Measurements from ENCODE around the gene RCAN2.
A peak's percentile ranks its signal among the peaks of the same experiment; 100 is the strongest.

RCAN2 gene

GRCh38 chr6:46262928-46263706 is 228.1 kb downstream of the RCAN2 start:
- no peak for DNase-seq (ENCODE audit: low read depth, low spot score)

DNA sequence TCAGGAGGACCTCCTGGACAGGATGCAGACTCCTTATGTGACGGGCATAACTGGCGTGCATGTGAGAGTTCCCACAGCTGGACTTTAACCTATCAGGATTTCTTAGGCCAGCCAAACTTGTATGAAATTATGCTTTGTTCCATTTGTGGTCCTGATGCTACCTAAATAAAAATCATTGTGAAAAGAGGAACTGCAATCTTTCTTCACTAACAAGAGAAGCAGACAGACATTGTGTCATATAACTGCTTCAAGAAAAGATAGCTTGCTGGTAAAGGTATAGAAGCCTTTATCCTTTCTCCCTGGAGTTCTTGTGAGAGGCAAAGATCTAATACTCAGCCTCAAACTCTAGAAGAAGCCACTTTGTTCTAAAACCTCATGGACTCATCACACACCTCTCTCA is 233.0 kb downstream of the RCAN2 start:
- DNase-seq (ENCODE audit: low read depth, low spot score) = no peak

- no peak for DNase-seq (ENCODE audit: low read depth, low spot score)
Observed at GRCh38 chr6:46255528-46255927, 235.7 kb downstream of the RCAN2 start.

GRCh38 chr6:46254946-46255345 is 236.3 kb downstream of the RCAN2 start:
- no peak for DNase-seq (ENCODE audit: low read depth, low spot score)

- no peak for DNase-seq (ENCODE audit: low read depth, low spot score)
Observed at GRCh38 chr6:46254331-46254730, 236.9 kb downstream of the RCAN2 start.

DNA sequence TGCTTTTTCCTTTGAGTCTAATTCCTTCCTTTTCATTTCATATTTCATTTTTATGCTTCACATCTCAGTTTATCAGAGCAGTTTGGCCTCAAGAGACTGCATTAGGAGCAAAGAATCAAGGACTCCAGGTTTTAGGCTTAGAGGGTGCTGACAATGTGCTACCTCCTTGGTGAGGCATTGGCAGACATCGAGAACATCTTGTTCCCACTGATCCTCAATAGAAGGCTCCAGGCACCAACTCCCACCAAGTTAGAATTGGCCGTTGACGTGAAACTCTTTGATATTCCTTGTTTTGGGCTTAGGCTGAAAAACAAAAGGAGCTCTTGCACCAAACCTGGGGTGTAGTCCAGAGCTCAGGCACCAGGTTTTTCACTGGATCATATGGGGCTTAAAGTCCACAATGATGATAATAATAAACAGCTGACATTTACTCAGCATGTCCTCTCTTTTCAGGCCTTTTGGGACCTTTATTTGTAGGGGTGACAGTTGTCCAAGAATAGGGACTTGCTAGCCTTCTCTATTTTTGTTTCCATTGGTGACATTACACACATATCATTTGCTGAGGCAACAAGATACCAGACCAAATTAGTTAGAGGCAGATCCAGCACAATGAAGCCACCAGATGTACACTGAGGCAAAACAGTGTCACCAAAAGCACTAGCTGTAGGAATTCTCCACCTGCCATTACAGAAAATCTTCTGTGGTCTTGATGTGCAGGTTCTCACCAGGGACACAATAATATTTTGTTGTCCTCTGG is 239.5 kb downstream of the RCAN2 start:
- DNase-seq (ENCODE audit: low read depth, low spot score) = no peak

GRCh38 chr6:46248143-46248542 is 243.1 kb downstream of the RCAN2 start:
- DNase-seq (ENCODE audit: low read depth, low spot score) = no peak

GRCh38 chr6:46246727-46247126 is 244.5 kb downstream of the RCAN2 start:
- no peak for DNase-seq (ENCODE audit: low read depth, low spot score)

DNA sequence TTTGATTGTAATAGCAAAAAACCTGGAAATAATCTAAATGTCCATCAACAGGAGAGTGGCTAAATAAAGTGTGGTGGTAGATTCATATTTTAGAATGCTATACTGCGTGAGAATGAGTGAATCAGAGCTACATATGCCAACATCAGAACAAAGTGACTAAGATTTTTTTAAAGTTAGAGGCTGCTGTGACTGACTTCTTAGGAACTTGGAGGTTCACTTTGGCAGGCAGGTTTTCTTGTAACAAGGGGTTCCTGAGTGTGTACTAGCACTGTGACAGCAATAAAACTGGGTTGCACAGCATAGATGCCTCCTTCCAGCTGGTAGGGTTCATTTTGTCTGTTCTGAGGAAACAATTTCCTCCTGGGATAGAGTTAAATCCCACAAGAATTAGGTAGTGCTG is 245.2 kb downstream of the RCAN2 start:
- DNase-seq (ENCODE audit: low read depth, low spot score) = no peak

- no peak for DNase-seq (ENCODE audit: low read depth, low spot score)
Observed at GRCh38 chr6:46244670-46245069, 246.6 kb downstream of the RCAN2 start.

GRCh38 chr6:46243754-46244153 is 247.5 kb downstream of the RCAN2 start:
- DNase-seq (ENCODE audit: low read depth, low spot score) = no peak

GRCh38 chr6:46242921-46243320 is 248.3 kb downstream of the RCAN2 start:
- no peak for DNase-seq (ENCODE audit: low read depth, low spot score)

GRCh38 chr6:46240866-46241565 is 250.2 kb downstream of the RCAN2 start:
- DNase-seq (ENCODE audit: low read depth, low spot score) = no peak

DNA sequence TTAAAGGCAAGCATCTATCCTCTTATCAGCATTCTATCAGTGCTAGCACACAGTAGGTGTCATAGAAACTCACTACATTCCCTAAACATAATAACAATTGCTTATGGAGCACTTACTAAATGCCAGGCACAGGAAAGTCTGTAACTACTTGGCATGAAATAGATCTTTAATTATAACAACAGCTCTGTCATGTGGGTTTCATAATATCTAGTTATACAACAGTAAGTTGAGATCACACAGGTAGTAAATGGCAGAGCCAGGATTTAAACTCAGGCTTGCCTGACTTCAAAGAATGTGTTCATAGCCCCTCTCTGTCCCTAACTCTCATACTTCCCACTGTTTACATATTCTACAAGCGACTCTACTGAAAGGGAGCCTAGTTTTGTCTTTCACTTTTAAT is 254.5 kb downstream of the RCAN2 start:
- no peak for DNase-seq (ENCODE audit: low read depth, low spot score)

DNA sequence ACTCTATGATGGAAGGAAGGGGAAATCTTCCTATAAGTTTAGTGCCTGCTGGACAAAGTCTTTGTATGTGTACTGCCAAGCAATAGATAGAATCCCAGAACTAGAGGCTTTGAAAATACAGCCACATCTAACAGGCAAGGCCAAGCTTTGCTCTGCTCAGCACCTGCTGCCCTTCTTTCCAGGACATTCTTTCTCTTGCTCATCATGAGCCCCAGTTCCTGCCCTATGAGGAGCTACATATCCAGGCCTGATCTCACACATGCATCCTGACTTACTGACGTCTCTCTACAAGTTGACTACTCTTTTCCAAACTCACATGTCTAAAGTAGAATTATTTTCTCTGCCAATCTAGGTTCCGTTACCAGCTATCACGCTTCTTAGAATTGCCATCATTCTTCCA is 256.0 kb downstream of the RCAN2 start:
- no peak for DNase-seq (ENCODE audit: low read depth, low spot score)

DNA sequence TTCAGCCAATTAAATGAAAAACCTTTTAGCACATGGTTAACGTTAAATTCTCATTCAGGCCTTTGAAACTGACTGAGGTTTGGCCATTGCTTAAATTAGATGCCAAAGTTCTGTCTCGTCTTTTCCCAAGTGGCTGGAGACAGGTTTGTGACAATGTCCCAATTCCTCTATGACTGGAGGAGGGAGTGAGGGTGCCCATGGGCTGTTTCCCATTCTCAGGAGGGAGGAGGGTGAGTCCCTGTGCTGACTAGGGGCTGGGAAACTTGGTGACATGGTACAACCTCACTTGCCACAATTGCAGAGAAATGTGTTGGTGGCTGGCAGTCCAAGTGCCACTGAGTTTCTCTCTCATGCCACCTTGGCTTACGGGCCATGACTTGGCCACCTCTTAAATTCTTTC is 256.5 kb downstream of the RCAN2 start:
- DNase-seq (ENCODE audit: low read depth, low spot score) = no peak

- no peak for DNase-seq (ENCODE audit: low read depth, low spot score)
Observed at GRCh38 chr6:46234156-46234556, 257.1 kb downstream of the RCAN2 start.

DNA sequence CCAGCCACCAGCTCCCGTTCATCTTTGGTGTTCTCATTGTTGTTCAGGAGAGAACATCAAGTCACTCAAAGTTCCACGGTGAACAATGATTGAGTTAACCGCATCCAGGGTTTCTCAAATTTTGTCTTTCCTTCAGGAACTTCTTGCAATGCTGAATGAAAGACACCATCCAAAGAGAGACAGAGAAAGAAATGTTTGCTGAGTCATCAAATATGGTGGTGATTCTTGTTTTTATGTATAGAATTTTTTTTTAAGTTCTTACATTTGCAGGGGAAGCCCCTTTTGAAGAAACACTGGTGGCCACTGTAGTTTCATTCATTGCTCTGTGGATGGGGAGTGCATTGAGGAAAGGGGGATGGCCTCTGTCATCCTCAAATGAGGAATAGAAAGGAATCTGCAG is 258.1 kb downstream of the RCAN2 start:
- no peak for DNase-seq (ENCODE audit: low read depth, low spot score)

- no peak for DNase-seq (ENCODE audit: low read depth, low spot score)
Observed at GRCh38 chr6:46222286-46222685, 269.0 kb downstream of the RCAN2 start.

- peak; percentile 67 for DNase-seq (ENCODE audit: low read depth, low spot score)
Observed at GRCh38 chr6:46221222-46221793, 269.9 kb downstream of the RCAN2 start.

DNA sequence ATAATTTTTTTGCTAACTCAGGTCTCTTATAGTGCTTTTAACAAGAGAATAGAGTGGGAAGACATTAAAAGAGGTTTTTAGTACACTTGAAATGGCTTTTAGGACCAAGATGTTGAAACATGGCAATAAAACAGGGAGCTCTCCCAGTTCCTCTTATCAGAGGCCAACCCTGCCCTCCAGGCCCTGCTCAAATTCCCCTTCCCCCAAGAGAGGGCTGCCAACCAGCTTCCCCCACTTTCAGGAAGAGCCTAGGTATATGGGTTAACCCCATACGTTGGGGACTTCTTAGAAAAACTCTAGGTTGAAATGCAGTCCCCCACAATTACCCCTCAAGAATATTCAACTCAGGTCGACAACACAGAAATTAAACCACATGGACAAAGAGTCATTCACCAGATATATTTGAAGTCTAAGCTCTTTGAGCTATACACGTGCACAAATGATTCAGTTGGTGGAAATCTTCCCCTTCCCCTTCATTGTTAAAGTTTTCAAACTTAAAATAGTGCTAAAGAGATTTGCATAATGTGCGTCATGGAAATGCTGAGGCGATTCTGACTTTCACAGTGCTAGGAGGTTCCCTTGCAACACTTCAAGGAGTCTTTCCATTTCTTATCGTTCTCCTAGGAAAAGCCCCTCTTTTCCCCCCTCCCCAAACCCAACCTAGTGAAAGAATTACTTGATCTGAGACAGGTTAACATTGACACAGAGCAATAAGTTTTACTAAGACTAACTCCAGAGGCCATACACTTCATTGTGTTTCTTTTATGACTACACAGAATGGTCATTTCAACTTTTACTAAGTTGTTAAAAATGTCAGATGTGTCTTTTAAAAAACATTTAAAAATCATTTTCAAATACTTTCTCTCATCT is 270.7 kb downstream of the RCAN2 start:
- DNase-seq (ENCODE audit: low read depth, low spot score) = peak; percentile 44

All from astrocyte of the hippocampus (primary cell).